CD8-positive, alpha-beta memory T cell (primary cell): ENCODE data around the gene KCNJ5. TPM values are rescaled to one million over a fixed set of nuclear protein-coding genes. Genes with fewer than 3 reads are reported as not detected.

Experiments used
- CTCF ChIA-PET: fragments of 350-600 bp; sonication (Branson Sonifier 250); formaldehyde crosslinking; loops from one replicate; lab custom pipeline; 2021; ENCODE audit warnings: antibody characterized with exemption; lab: Charles Lee
- POLR2A ChIA-PET: fragments of 350-600 bp; sonication (Branson Sonifier 250); formaldehyde crosslinking; loops from one replicate; lab custom pipeline; 2021; ENCODE audit warnings: antibody characterized with exemption; lab: Charles Lee
- DNase-seq, 5 donors: peaks; one replicate each; pipeline versions ENCODE4 v3.0.0 to v3.0.0-alpha.2; 2020 to 2022; ENCODE audit warnings: mixed read lengths in 1 of 5
- H3K27ac ChIP-seq: one replicate; pipeline ENCODE4 v1.7.0; 2013; ENCODE audit warnings: low read depth, mild to moderate bottlenecking, low read length, moderate library complexity
- H3K27me3 ChIP-seq: 2 replicates; pipeline ENCODE4 v1.7.0; 2013; ENCODE audit warnings: low read length, mild to moderate bottlenecking; ENCODE audit not compliant: insufficient read depth, poor library complexity, severe bottlenecking
- H3K36me3 ChIP-seq: 2 replicates; pipeline ENCODE4 v1.7.0; 2013; ENCODE audit warnings: mild to moderate bottlenecking, low read length, moderate library complexity; ENCODE audit not compliant: insufficient read depth
- H3K4me1 ChIP-seq: 2 replicates; pipeline ENCODE4 v1.7.0; 2013; ENCODE audit warnings: mild to moderate bottlenecking, low read length, moderate library complexity; ENCODE audit not compliant: insufficient read depth
- H3K4me3 ChIP-seq: 2 replicates; pipeline ENCODE4 v1.7.0; 2013; ENCODE audit warnings: mild to moderate bottlenecking, low read length
- H3K9me3 ChIP-seq: 2 replicates; pipeline ENCODE4 v1.7.0; 2013; ENCODE audit warnings: mild to moderate bottlenecking, low read length
- H3K27ac Mint-ChIP-seq, 8 donors: one replicate each; pipeline ENCODE4 v1.8.0; 2020 to 2021; ENCODE audit warnings: mixed read lengths in 8 of 8, mild to moderate bottlenecking in 6 of 8, inconsistent platforms in 3 of 8, moderate library complexity in 3 of 8
- H3K27me3 Mint-ChIP-seq, 2 donors: one replicate each; pipeline ENCODE4 v1.8.0; 2020 to 2021; ENCODE audit warnings: mixed read lengths in 2 of 2, mild to moderate bottlenecking in 1 of 2, moderate library complexity in 1 of 2
- H3K36me3 Mint-ChIP-seq, 3 donors: one replicate each; pipeline ENCODE4 v1.8.0; 2020 to 2021; ENCODE audit warnings: mixed read lengths in 3 of 3, inconsistent platforms in 1 of 3, mild to moderate bottlenecking in 1 of 3
- H3K4me1 Mint-ChIP-seq, 3 donors: one replicate each; pipeline ENCODE4 v1.8.0; 2020 to 2021; ENCODE audit warnings: mixed read lengths in 3 of 3, inconsistent platforms in 1 of 3, mild to moderate bottlenecking in 1 of 3
- H3K4me3 Mint-ChIP-seq, 7 donors: one replicate each; pipeline ENCODE4 v1.8.0; 2020 to 2021; ENCODE audit warnings: mixed read lengths in 7 of 7, mild to moderate bottlenecking in 6 of 7, moderate library complexity in 4 of 7, inconsistent platforms in 2 of 7
- H3K9me3 Mint-ChIP-seq, 5 donors: one replicate each; pipeline ENCODE4 v1.8.0; 2020 to 2022; ENCODE audit warnings: mixed read lengths in 5 of 5, mild to moderate bottlenecking in 3 of 5, moderate library complexity in 2 of 5, inconsistent platforms in 1 of 5
- polyA plus RNA-seq: library from polyadenylated mRNA; unstranded; fragments of 300-500 nt; fragmentation: Illumina TruSeq; gene quantifications from one replicate; pipeline ENCODE4 v1.2.3, GENCODE V29; 2021
- total RNA-seq, 2 experiments: library from RNA; stranded (reverse); gene quantifications; one replicate each; pipeline ENCODE4 v1.2.3, GENCODE V29; 2021

Gene KCNJ5
- total and polyA plus RNA-seq, 3 experiments from 2014 or later = 0.04 TPM; not detected in 2

- H3K36me3 ChIP-seq = no peaks in the 10 kb centered on the region
- DNase-seq = no peak
- CTCF ChIA-PET = interaction anchor here (0.8 to 2.3 kb wide), 6 partner anchors 8 to 63 kb away, joined by 3 to 7 read pairs (median 4); no protein-coding TSS in a partner anchor
- no peak overlapping the region for H3K27ac ChIP-seq
- peaks cover 21% of the 10 kb centered on the region for H3K27me3 ChIP-seq
- Mint-ChIP-seq H3K4me1 (peaks cover 6 to 20% (median 9%) of the 10 kb centered on the region in 3 donors), H3K27ac (no peak overlapping the region), H3K9me3 (no peaks in the 10 kb centered on the region), H3K4me3 (no peak overlapping the region), H3K27me3 (peaks cover 40 to 61% of the 10 kb centered on the region in 2 donors), H3K36me3 (no peaks in the 10 kb centered on the region)
- peaks cover 5% of the 10 kb centered on the region for H3K4me1 ChIP-seq
- no peak overlapping the region for H3K4me3 ChIP-seq
- POLR2A ChIA-PET = no interaction called here
- no peaks in the 10 kb centered on the region for H3K9me3 ChIP-seq
Observed at GRCh38 chr11:128892866-128893565, 1.9 kb downstream of the KCNJ5 start.

- no peak overlapping the region for H3K4me3 ChIP-seq
- Mint-ChIP-seq H3K27me3 (peaks cover 39 to 54% of the 10 kb centered on the region in 2 donors), H3K4me3 (no peak overlapping the region), H3K36me3 (no peaks in the 10 kb centered on the region), H3K4me1 (peaks cover 6 to 20% (median 9%) of the 10 kb centered on the region in 3 donors), H3K9me3 (no peaks in the 10 kb centered on the region), H3K27ac (no peak overlapping the region)
- no peaks in the 10 kb centered on the region for H3K9me3 ChIP-seq
- H3K27ac ChIP-seq = no peak overlapping the region
- DNase-seq = no peak
- peaks cover 5% of the 10 kb centered on the region for H3K4me1 ChIP-seq
- CTCF ChIA-PET = interaction anchor here (0.8 to 2.3 kb wide), 5 partner anchors 8 to 13 kb away, joined by 3 to 7 read pairs (median 4); no protein-coding TSS in a partner anchor
- no peaks in the 10 kb centered on the region for H3K36me3 ChIP-seq
- peaks cover 13% of the 10 kb centered on the region for H3K27me3 ChIP-seq
- POLR2A ChIA-PET = no interaction called here
Observed at GRCh38 chr11:128893578-128894285, 2.6 kb downstream of the KCNJ5 start.

- H3K9me3 ChIP-seq = no peaks in the 10 kb centered on the region
- H3K27ac ChIP-seq = no peak overlapping the region
- Mint-ChIP-seq H3K27ac (no peak overlapping the region), H3K9me3 (no peaks in the 10 kb centered on the region), H3K4me1 (peaks cover 6 to 20% (median 9%) of the 10 kb centered on the region in 3 donors), H3K27me3 (peaks cover 37 to 51% of the 10 kb centered on the region in 2 donors), H3K36me3 (no peaks in the 10 kb centered on the region), H3K4me3 (no peak overlapping the region)
- peaks cover 5% of the 10 kb centered on the region for H3K4me1 ChIP-seq
- POLR2A ChIA-PET = no interaction called here
- peaks cover 12% of the 10 kb centered on the region for H3K27me3 ChIP-seq
- CTCF ChIA-PET = interaction anchor here (0.8 to 1.8 kb wide), 4 partner anchors 9 to 62 kb away, joined by 4 to 6 read pairs (median 6); no protein-coding TSS in a partner anchor
- no peak overlapping the region for H3K4me3 ChIP-seq
- H3K36me3 ChIP-seq = no peaks in the 10 kb centered on the region
- no peak for DNase-seq
Observed at GRCh38 chr11:128894286-128894681, 3.1 kb downstream of the KCNJ5 start.

GRCh38 chr11:128894685-128895084 is 3.5 kb downstream of the KCNJ5 start:
- ChIA-PET POLR2A (no interaction called here), CTCF (interaction anchor here (0.8 to 1.8 kb wide), 3 partner anchors 10 to 62 kb away, joined by 4 to 6 read pairs (median 5); no protein-coding TSS in a partner anchor)
- Mint-ChIP-seq H3K9me3 (no peaks in the 10 kb centered on the region), H3K27ac (no peak overlapping the region), H3K27me3 (peaks cover 33 to 47% of the 10 kb centered on the region in 2 donors), H3K4me1 (peaks cover 6 to 20% (median 9%) of the 10 kb centered on the region in 3 donors), H3K36me3 (no peaks in the 10 kb centered on the region), H3K4me3 (no peak overlapping the region)
- H3K4me3 ChIP-seq = no peak overlapping the region
- H3K9me3 ChIP-seq = no peaks in the 10 kb centered on the region
- H3K36me3 ChIP-seq = no peaks in the 10 kb centered on the region
- DNase-seq = no peak
- H3K4me1 ChIP-seq = peaks cover 5% of the 10 kb centered on the region
- H3K27me3 ChIP-seq = peaks cover 8% of the 10 kb centered on the region
- H3K27ac ChIP-seq = no peak overlapping the region

GRCh38 chr11:128895526-128895925 is 4.4 kb downstream of the KCNJ5 start:
- Histone ChIP-seq H3K4me1 (no peaks in the 10 kb centered on the region), H3K27ac (no peak overlapping the region), H3K27me3 (no peaks in the 10 kb centered on the region), H3K4me3 (no peak overlapping the region), H3K36me3 (no peaks in the 10 kb centered on the region), H3K9me3 (no peaks in the 10 kb centered on the region)
- Mint-ChIP-seq H3K4me1 (peaks cover 6 to 13% (median 9%) of the 10 kb centered on the region in 3 donors), H3K4me3 (no peak overlapping the region), H3K27me3 (peaks cover 27 to 40% of the 10 kb centered on the region in 2 donors), H3K27ac (peak overlapping the region in 1 of 8 donors; percentile 44), H3K9me3 (no peaks in the 10 kb centered on the region), H3K36me3 (no peaks in the 10 kb centered on the region)
- ChIA-PET CTCF (interaction anchor here (1.8 kb wide), 1 partner anchor 11 kb away, joined by 6 read pairs; no protein-coding TSS in a partner anchor), POLR2A (no interaction called here)
- no peak for DNase-seq

GRCh38 chr11:128896356-128896755 is 5.2 kb downstream of the KCNJ5 start:
- H3K4me3 ChIP-seq = no peak overlapping the region
- no peaks in the 10 kb centered on the region for H3K36me3 ChIP-seq
- peaks cover 27 to 34% of the 10 kb centered on the region in 2 donors for H3K27me3 Mint-ChIP-seq
- DNase-seq = no peak
- no peak overlapping the region for H3K27ac Mint-ChIP-seq
- no peaks in the 10 kb centered on the region for H3K4me1 ChIP-seq
- H3K27ac ChIP-seq = no peak overlapping the region
- H3K27me3 ChIP-seq = no peaks in the 10 kb centered on the region
- H3K4me3 Mint-ChIP-seq = no peak overlapping the region
- no peaks in the 10 kb centered on the region for H3K9me3 Mint-ChIP-seq
- H3K4me1 Mint-ChIP-seq = peaks cover 1 to 8% (median 4%) of the 10 kb centered on the region in 3 donors
- POLR2A ChIA-PET = no interaction called here
- no peaks in the 10 kb centered on the region for H3K9me3 ChIP-seq
- H3K36me3 Mint-ChIP-seq = no peaks in the 10 kb centered on the region
- CTCF ChIA-PET = no interaction called here

GRCh38 chr11:128897826-128898225 is 6.7 kb downstream of the KCNJ5 start:
- no peaks in the 10 kb centered on the region for H3K9me3 Mint-ChIP-seq
- no peak overlapping the region for H3K4me3 Mint-ChIP-seq
- CTCF ChIA-PET = no interaction called here
- H3K4me1 ChIP-seq = no peaks in the 10 kb centered on the region
- peaks cover 16 to 21% of the 10 kb centered on the region in 2 donors for H3K27me3 Mint-ChIP-seq
- H3K27me3 ChIP-seq = no peaks in the 10 kb centered on the region
- H3K9me3 ChIP-seq = no peaks in the 10 kb centered on the region
- H3K4me1 Mint-ChIP-seq = no peaks in the 10 kb centered on the region
- no peak for DNase-seq
- H3K27ac ChIP-seq = no peak overlapping the region
- H3K36me3 Mint-ChIP-seq = no peaks in the 10 kb centered on the region
- no peak overlapping the region for H3K27ac Mint-ChIP-seq
- H3K36me3 ChIP-seq = no peaks in the 10 kb centered on the region
- no peak overlapping the region for H3K4me3 ChIP-seq
- POLR2A ChIA-PET = no interaction called here
